ENCODE data around the gene BSPRY. TPM values are rescaled to one million over a fixed set of nuclear protein-coding genes. Genes with fewer than 3 reads are reported as not detected.

BSPRY gene
- total RNA-seq, 1 donor from 2014 or later: 0.27 TPM

- Histone ChIP-seq H3K36me3 (ENCODE audit: insufficient read depth, low read length) (no peaks in the 10 kb centered on the region), H3K4me3 (ENCODE audit: insufficient read depth, low read depth, low read length) (no peak overlapping the region), H2AFZ (ENCODE audit: low read depth, low read length) (no peak overlapping the region), H3K27me3 (ENCODE audit: insufficient read depth, low read length) (no peaks in the 10 kb centered on the region), H4K20me1 (ENCODE audit: insufficient read depth, low read length) (peaks cover 11% of the 10 kb centered on the region), H3K27ac (ENCODE audit: low read depth, low read length) (no peak overlapping the region), H3K9me3 (ENCODE audit: insufficient read depth, low read depth, low read length) (no peaks in the 10 kb centered on the region), H3K4me1 (ENCODE audit: insufficient read depth, low read length) (peaks cover 5% of the 10 kb centered on the region), H3K4me2 (ENCODE audit: low read length) (no peak overlapping the region), H3K79me2 (ENCODE audit: insufficient read depth, low read length) (no peaks in the 10 kb centered on the region), H3K9ac (ENCODE audit: low read length) (no peak overlapping the region)
- FAIRE-seq (no peak), DNase-seq (ENCODE audit: low read depth) (no peak)
- Mint-ChIP-seq H3K9me3 (ENCODE audit: unreplicated experiment) (no peaks in the 10 kb centered on the region), H3K36me3 (ENCODE audit: low read depth, unreplicated experiment) (no peaks in the 10 kb centered on the region), H3K27ac (ENCODE audit: unreplicated experiment) (no peak overlapping the region), H3K4me1 (ENCODE audit: low read depth, unreplicated experiment) (peaks cover 6% of the 10 kb centered on the region), H3K27me3 (ENCODE audit: low read depth, unreplicated experiment) (peaks cover 8% of the 10 kb centered on the region), H3K4me3 (ENCODE audit: unreplicated experiment) (no peak overlapping the region)
- no peak for TF ChIP-seq CTCF (IDR thresholded peaks at IDR 0.05; ENCODE audit: insufficient read depth, low read depth, low read length)
- TF ChIP-seq EZH2 (IDR thresholded peaks at IDR 0.05; ENCODE audit: insufficient read depth, low read length): no peak
Measured at GRCh38 chr9:113370806-113371325, 21.5 kb downstream of the BSPRY start.

- no peaks in the 10 kb centered on the region for H3K36me3 Mint-ChIP-seq (ENCODE audit: low read depth, unreplicated experiment)
- peaks cover 6% of the 10 kb centered on the region for H3K4me1 Mint-ChIP-seq (ENCODE audit: low read depth, unreplicated experiment)
- FAIRE-seq (no peak), DNase-seq (ENCODE audit: low read depth) (no peak)
- H3K4me3 Mint-ChIP-seq (ENCODE audit: unreplicated experiment): no peak overlapping the region
- no peak overlapping the region for H3K27ac Mint-ChIP-seq (ENCODE audit: unreplicated experiment)
- no peaks in the 10 kb centered on the region for H3K9me3 ChIP-seq (ENCODE audit: insufficient read depth, low read depth, low read length)
- H3K36me3 ChIP-seq (ENCODE audit: insufficient read depth, low read length): no peaks in the 10 kb centered on the region
- H2AFZ ChIP-seq (ENCODE audit: low read depth, low read length): no peak overlapping the region
- no peaks in the 10 kb centered on the region for H3K27me3 ChIP-seq (ENCODE audit: insufficient read depth, low read length)
- no peak overlapping the region for H3K4me2 ChIP-seq (ENCODE audit: low read length)
- no peak overlapping the region for H3K4me3 ChIP-seq (ENCODE audit: insufficient read depth, low read depth, low read length)
- H3K27ac ChIP-seq (ENCODE audit: low read depth, low read length): no peak overlapping the region
- H3K27me3 Mint-ChIP-seq (ENCODE audit: low read depth, unreplicated experiment): peaks cover 5% of the 10 kb centered on the region
- H3K9me3 Mint-ChIP-seq (ENCODE audit: unreplicated experiment): no peaks in the 10 kb centered on the region
- TF ChIP-seq CTCF (IDR thresholded peaks at IDR 0.05; ENCODE audit: insufficient read depth, low read depth, low read length) (no peak), EZH2 (IDR thresholded peaks at IDR 0.05; ENCODE audit: insufficient read depth, low read length) (no peak)
- no peak overlapping the region for H3K9ac ChIP-seq (ENCODE audit: low read length)
- H3K79me2 ChIP-seq (ENCODE audit: insufficient read depth, low read length): no peaks in the 10 kb centered on the region
- H3K4me1 ChIP-seq (ENCODE audit: insufficient read depth, low read length): peaks cover 6% of the 10 kb centered on the region
- peaks cover 11% of the 10 kb centered on the region for H4K20me1 ChIP-seq (ENCODE audit: insufficient read depth, low read length)
Measured at GRCh38 chr9:113372059-113372458, 22.7 kb downstream of the BSPRY start.

- Histone ChIP-seq H3K27ac (ENCODE audit: low read depth, low read length) (no peak overlapping the region), H3K79me2 (ENCODE audit: insufficient read depth, low read length) (no peaks in the 10 kb centered on the region), H3K36me3 (ENCODE audit: insufficient read depth, low read length) (no peaks in the 10 kb centered on the region), H4K20me1 (ENCODE audit: insufficient read depth, low read length) (peaks cover 11% of the 10 kb centered on the region), H3K9ac (ENCODE audit: low read length) (no peak overlapping the region), H3K4me2 (ENCODE audit: low read length) (no peak overlapping the region), H3K4me1 (ENCODE audit: insufficient read depth, low read length) (peaks cover 6% of the 10 kb centered on the region), H3K9me3 (ENCODE audit: insufficient read depth, low read depth, low read length) (no peaks in the 10 kb centered on the region), H3K4me3 (ENCODE audit: insufficient read depth, low read depth, low read length) (no peak overlapping the region), H3K27me3 (ENCODE audit: insufficient read depth, low read length) (no peaks in the 10 kb centered on the region), H2AFZ (ENCODE audit: low read depth, low read length) (no peak overlapping the region)
- H3K27ac Mint-ChIP-seq (ENCODE audit: unreplicated experiment): no peak overlapping the region
- H3K4me3 Mint-ChIP-seq (ENCODE audit: unreplicated experiment): no peak overlapping the region
- TF ChIP-seq EZH2 (IDR thresholded peaks at IDR 0.05; ENCODE audit: insufficient read depth, low read length) (no peak), CTCF (IDR thresholded peaks at IDR 0.05; ENCODE audit: insufficient read depth, low read depth, low read length) (no peak)
- H3K36me3 Mint-ChIP-seq (ENCODE audit: low read depth, unreplicated experiment): no peaks in the 10 kb centered on the region
- H3K27me3 Mint-ChIP-seq (ENCODE audit: low read depth, unreplicated experiment): peaks cover 2% of the 10 kb centered on the region
- no peak for FAIRE-seq
- H3K4me1 Mint-ChIP-seq (ENCODE audit: low read depth, unreplicated experiment): peaks cover 6% of the 10 kb centered on the region
- no peaks in the 10 kb centered on the region for H3K9me3 Mint-ChIP-seq (ENCODE audit: unreplicated experiment)
- DNase-seq (ENCODE audit: low read depth): no peak
Measured at GRCh38 chr9:113373256-113373655, 23.9 kb downstream of the BSPRY start.

Measured in astrocyte (in vitro differentiated cells and primary cell).